Nephron progenitor cell (in vitro differentiated cells): ENCODE results near the gene BNC1.
"Not testable (repeated sequence)": the region's sequence is repeated elsewhere in the genome, so short reads cannot be mapped to it uniquely, and the experiment has no call there.

Experiments used
- DNase-seq: peaks from one replicate; pipeline ENCODE4 v3.0.0; 2021
- H3K27ac Mint-ChIP-seq: 2 replicates; pipeline ENCODE4 v1.8.0; 2021; ENCODE audit warnings: mild to moderate bottlenecking, moderate library complexity, mixed read lengths
- H3K27me3 Mint-ChIP-seq: 2 replicates; pipeline ENCODE4 v1.8.0; 2021; ENCODE audit warnings: mild to moderate bottlenecking, low read depth, mixed read lengths; ENCODE audit not compliant: poor library complexity
- H3K36me3 Mint-ChIP-seq: 2 replicates; pipeline ENCODE4 v1.8.0; 2021; ENCODE audit warnings: low read depth, mixed read lengths
- H3K4me1 Mint-ChIP-seq: 2 replicates; pipeline ENCODE4 v1.8.0; 2021; ENCODE audit warnings: mixed read lengths
- H3K4me3 Mint-ChIP-seq: 2 replicates; pipeline ENCODE4 v1.8.0; 2021; ENCODE audit warnings: mild to moderate bottlenecking, moderate library complexity, mixed read lengths
- H3K9me3 Mint-ChIP-seq: 2 replicates; pipeline ENCODE4 v1.8.0; 2021; ENCODE audit warnings: mild to moderate bottlenecking, moderate library complexity, mixed read lengths
- CTCF ChIP-seq: fragments of 200-600 bp; sonication (generic); IDR thresholded peaks from 2 replicates; pipeline ENCODE4 v1.5.0; 2021; ENCODE audit warnings: antibody characterized with exemption

BNC1 gene

GRCh38 chr15:83250781-83251180 lies 33.7 kb downstream of the BNC1 start:
- Mint-ChIP-seq H3K4me3 (no peak overlapping the region), H3K27ac (no peak overlapping the region), H3K27me3 (peaks cover 30% of the 10 kb centered on the region), H3K9me3 (peaks cover 10% of the 10 kb centered on the region), H3K4me1 (no peaks in the 10 kb centered on the region), H3K36me3 (no peaks in the 10 kb centered on the region)
- DNase-seq: no peak
- no peak for TF ChIP-seq CTCF

- Mint-ChIP-seq H3K4me1 (no peaks in the 10 kb centered on the region), H3K27me3 (peaks cover 31% of the 10 kb centered on the region), H3K36me3 (no peaks in the 10 kb centered on the region), H3K9me3 (peaks cover 24% of the 10 kb centered on the region), H3K27ac (no peak overlapping the region), H3K4me3 (no peak overlapping the region)
- TF ChIP-seq CTCF: no peak
- DNase-seq: no peak
These were observed 35.5 kb downstream of the BNC1 start for GRCh38 chr15:83249030-83249343.

GRCh38 chr15:83248151-83249029 lies 36.1 kb downstream of the BNC1 start:
- no peak overlapping the region for H3K4me3 Mint-ChIP-seq
- H3K4me1 Mint-ChIP-seq: no peaks in the 10 kb centered on the region
- DNase-seq: peak; percentile 43
- H3K27ac Mint-ChIP-seq: no peak overlapping the region
- peaks cover 28% of the 10 kb centered on the region for H3K9me3 Mint-ChIP-seq
- peaks cover 31% of the 10 kb centered on the region for H3K27me3 Mint-ChIP-seq
- H3K36me3 Mint-ChIP-seq: no peaks in the 10 kb centered on the region
- peak; percentile 98 for TF ChIP-seq CTCF

GRCh38 chr15:83243634-83244033 lies 40.8 kb downstream of the BNC1 start:
- no peak for TF ChIP-seq CTCF
- Mint-ChIP-seq H3K27ac (peak overlapping the region; percentile 13), H3K36me3 (peaks cover 13% of the 10 kb centered on the region), H3K4me3 (no peak overlapping the region), H3K27me3 (peaks cover 27% of the 10 kb centered on the region), H3K9me3 (peaks cover 68% of the 10 kb centered on the region), H3K4me1 (no peaks in the 10 kb centered on the region)
- no peak for DNase-seq

- no peak for TF ChIP-seq CTCF
- Mint-ChIP-seq H3K9me3 (peaks cover 30% of the 10 kb centered on the region), H3K27me3 (no peaks in the 10 kb centered on the region), H3K4me1 (no peaks in the 10 kb centered on the region), H3K27ac (no peak overlapping the region), H3K36me3 (peaks cover 16% of the 10 kb centered on the region), H3K4me3 (no peak overlapping the region)
- no peak for DNase-seq
These were observed 54.2 kb downstream of the BNC1 start for GRCh38 chr15:83230242-83230641.

GRCh38 chr15:83225449-83225848 lies 59.0 kb downstream of the BNC1 start:
- no peak overlapping the region for H3K27ac Mint-ChIP-seq
- no peaks in the 10 kb centered on the region for H3K4me1 Mint-ChIP-seq
- no peak for TF ChIP-seq CTCF
- DNase-seq: no peak
- H3K36me3 Mint-ChIP-seq: peaks cover 40% of the 10 kb centered on the region
- H3K9me3 Mint-ChIP-seq: peaks cover 63% of the 10 kb centered on the region
- no peak overlapping the region for H3K4me3 Mint-ChIP-seq
- H3K27me3 Mint-ChIP-seq: no peaks in the 10 kb centered on the region

GRCh38 chr15:83221781-83222180 lies 62.7 kb downstream of the BNC1 start:
- not testable (repeated sequence) for H3K27ac Mint-ChIP-seq, H3K4me1 Mint-ChIP-seq, H3K4me3 Mint-ChIP-seq, DNase-seq, H3K27me3 Mint-ChIP-seq
- Mint-ChIP-seq H3K9me3 (peaks cover 83% of the 10 kb centered on the region), H3K36me3 (peaks cover 61% of the 10 kb centered on the region)
